ENCODE measurements around the gene INVS. TPM values are rescaled to one million over a fixed set of nuclear protein-coding genes. Genes with fewer than 3 reads are reported as not detected.
"Not testable (repeated sequence)": the region's sequence is repeated elsewhere in the genome, so short reads cannot be mapped to it uniquely, and the experiment has no call there.

Gene INVS
- total and polyA plus RNA-seq, 2 of the 4 experiments (the other 2 are of a cell fraction): 9.2 to 33.5 TPM

DNA sequence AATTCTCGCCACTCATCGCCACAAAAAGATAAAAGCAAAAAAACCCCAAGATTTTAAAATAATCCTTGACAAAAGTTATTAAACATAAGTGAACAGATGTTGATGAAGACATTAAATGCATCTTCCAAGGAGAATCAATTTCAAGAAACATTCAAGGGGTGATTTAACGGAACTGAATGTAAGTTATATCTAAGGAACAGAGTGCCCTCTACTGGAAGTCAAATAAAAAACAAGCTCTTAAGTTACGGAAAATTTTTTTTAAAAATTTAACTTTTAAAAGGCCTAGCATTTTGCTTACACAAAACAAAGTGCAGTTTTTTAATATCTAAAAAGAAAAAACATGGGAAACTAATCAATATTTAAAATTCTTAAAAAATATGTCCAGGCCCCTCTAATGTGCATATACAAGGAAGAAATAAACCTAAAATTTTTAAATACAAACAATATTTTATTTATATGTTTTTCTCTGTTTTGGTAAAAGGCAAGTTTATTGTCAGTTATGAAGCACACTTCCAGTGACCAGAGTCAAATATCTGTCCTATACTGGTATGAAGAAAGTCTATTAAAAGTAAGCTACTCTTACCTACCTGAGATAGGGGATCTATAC is 225.7 kb downstream of the INVS start:
- no peak overlapping the region for H3K4me2 ChIP-seq (ENCODE audit: low read depth, low read length)
- no peak overlapping the region for H4K5ac ChIP-seq (ENCODE audit: low read depth, low read length)
- no peak overlapping the region for H2BK15ac ChIP-seq (ENCODE audit: low read depth, low read length)
- H3K27ac ChIP-seq (ENCODE audit: insufficient read depth, low read length): no peak overlapping the region
- H3K27me3 ChIP-seq (ENCODE audit: control insufficient read depth, insufficient read depth, low read length): no peaks in the 10 kb centered on the region
- no peak overlapping the region; the same call in 1 of the 2 replicates for H3K56ac ChIP-seq (ENCODE audit: extremely low read depth, insufficient read depth, low read length)
- H2BK5ac ChIP-seq (ENCODE audit: low read depth, low read length, poor library complexity, severe bottlenecking): no peak overlapping the region
- no peak overlapping the region for H3K4me3 ChIP-seq (ENCODE audit: insufficient read depth, low read depth, low read length)
- dilution Hi-C loops (cut with HindIII; ENCODE audit: low sequenced_read_pairs, unreplicated experiment): no loop called here
- H2AK9ac ChIP-seq (replicated peaks; ENCODE audit: low read depth, low read length, poor library complexity): no peak overlapping the region
- ChIA-PET POLR2A (ENCODE audit: unreplicated experiment) (no interaction called here), CTCF (interaction anchor here (0.6 to 1.5 kb wide), 8 partner anchors 8 to 166 kb away, joined by 3 to 17 read pairs (median 5); no protein-coding TSS in a partner anchor)
- peak; percentile 74 for DNase-seq
- WGBS, 2 experiments (ENCODE audit: extremely low coverage in 2 of 2, insufficient read length in 1 of 2): no CpG with 5 or more reads among the region's 4 CpGs
- H4K8ac ChIP-seq (ENCODE audit: low read depth in 2 of 2, low read length in 2 of 2): no peak overlapping the region
- peaks cover 1% of the 10 kb centered on the region; the same call in 1 of the 2 replicates for H3K4me1 ChIP-seq (ENCODE audit: control insufficient read depth, insufficient read depth, low read length)
- no peaks in the 10 kb centered on the region for H4K20me1 ChIP-seq (ENCODE audit: insufficient read depth, low read length)
- H3K79me1 ChIP-seq (ENCODE audit: low read depth in 1 of 2, low read length in 2 of 2): peaks cover 0 to 9% of the 10 kb centered on the region in 2 experiments; a peak in 2 of 4 replicates
- no peak overlapping the region for H3K18ac ChIP-seq (ENCODE audit: low read depth, low read length)
- ATAC-seq (ENCODE audit: low read depth): peak; percentile 54; the same call in 1 of the 2 replicates
- H3K4ac ChIP-seq (ENCODE audit: low read depth, low read length): no peak overlapping the region
- H4K91ac ChIP-seq (ENCODE audit: insufficient read depth, low read depth, low read length): no peak overlapping the region
- in situ Hi-C loops (cut with MboI; ENCODE audit: low sequenced_read_pairs): loop anchor here (10.0 kb wide), 1 partner anchor 1140 kb away; no protein-coding TSS in a partner anchor
- no peak overlapping the region for H2BK120ac ChIP-seq (ENCODE audit: low read depth, low read length)
- TF ChIP-seq CTCF (conservative IDR thresholded peaks at IDR 0.05; ENCODE audit: low read depth, low read length): peak; percentile 61
- TF ChIP-seq SMC3 (IDR thresholded peaks at IDR 0.05; ENCODE audit: low read depth, low read length): peak; percentile 48; the same call in 1 of the 2 replicates
- TF ChIP-seq RAD21 (IDR thresholded peaks at IDR 0.05; ENCODE audit: low read length): peak; percentile 50
- no peak for TF ChIP-seq MAFK (IDR thresholded peaks at IDR 0.05; ENCODE audit: low read depth, low read length)
- BruUV-seq (replicated peaks): no TSS peak
- no peak overlapping the region for H2AK5ac ChIP-seq (ENCODE audit: low read depth, low read length)
- peaks cover 17% of the 10 kb centered on the region for H3K36me3 ChIP-seq (ENCODE audit: control insufficient read depth, insufficient read depth, low read length)
- no peaks in the 10 kb centered on the region for H3K9me1 ChIP-seq (ENCODE audit: insufficient read depth, low read length)
- H3K9me3 ChIP-seq (ENCODE audit: control insufficient read depth, insufficient read depth, low read length): no peaks in the 10 kb centered on the region
- no peak overlapping the region for H3K14ac ChIP-seq (replicated peaks; ENCODE audit: low read depth, low read length)
- no peak overlapping the region for H2AFZ ChIP-seq (replicated peaks; ENCODE audit: low read length, poor library complexity)
- H2BK20ac ChIP-seq (ENCODE audit: low read depth, low read length): no peak overlapping the region
- no peak overlapping the region for H3K9ac ChIP-seq (ENCODE audit: low read depth, low read length)
- intact Hi-C loops (cut with micrococcal nuclease): loop anchor here (5.0 to 10.0 kb wide), 8 partner anchors 102 to 1162 kb away; partner anchors contain the start of genes ERP44, INVS, MSANTD3 and NR4A3
- H3K23ac ChIP-seq (ENCODE audit: low read depth, low read length): no peak overlapping the region

- intact Hi-C loops (cut with micrococcal nuclease); H4K20me1 ChIP-seq (ENCODE audit: insufficient read depth, low read length); H3K23ac ChIP-seq (ENCODE audit: low read depth, low read length); H3K36me3 ChIP-seq (ENCODE audit: control insufficient read depth, insufficient read depth, low read length); H3K14ac ChIP-seq (replicated peaks; ENCODE audit: low read depth, low read length); in situ Hi-C loops (cut with MboI; ENCODE audit: low sequenced_read_pairs); H3K9me3 ChIP-seq (ENCODE audit: control insufficient read depth, insufficient read depth, low read length); H2BK120ac ChIP-seq (ENCODE audit: low read depth, low read length); H4K91ac ChIP-seq (ENCODE audit: insufficient read depth, low read depth, low read length); H3K56ac ChIP-seq (ENCODE audit: extremely low read depth, insufficient read depth, low read length); H3K18ac ChIP-seq (ENCODE audit: low read depth, low read length); dilution Hi-C loops (cut with HindIII; ENCODE audit: low sequenced_read_pairs, unreplicated experiment); H3K27me3 ChIP-seq (ENCODE audit: control insufficient read depth, insufficient read depth, low read length); H3K9me1 ChIP-seq (ENCODE audit: insufficient read depth, low read length); DNase-seq; H3K4me3 ChIP-seq (ENCODE audit: insufficient read depth, low read depth, low read length); H4K8ac ChIP-seq (ENCODE audit: low read depth in 2 of 2, low read length in 2 of 2); H2BK5ac ChIP-seq (ENCODE audit: low read depth, low read length, poor library complexity, severe bottlenecking); ATAC-seq (ENCODE audit: low read depth); H3K27ac ChIP-seq (ENCODE audit: insufficient read depth, low read length); BruUV-seq (replicated peaks); H4K5ac ChIP-seq (ENCODE audit: low read depth, low read length); H3K4me1 ChIP-seq (ENCODE audit: control insufficient read depth, insufficient read depth, low read length); H2AFZ ChIP-seq (replicated peaks; ENCODE audit: low read length, poor library complexity); H2BK15ac ChIP-seq (ENCODE audit: low read depth, low read length); H3K9ac ChIP-seq (ENCODE audit: low read depth, low read length); H2BK20ac ChIP-seq (ENCODE audit: low read depth, low read length); H3K4ac ChIP-seq (ENCODE audit: low read depth, low read length); H2AK9ac ChIP-seq (replicated peaks; ENCODE audit: low read depth, low read length, poor library complexity); POLR2A ChIA-PET (ENCODE audit: unreplicated experiment); H3K4me2 ChIP-seq (ENCODE audit: low read depth, low read length); H2AK5ac ChIP-seq (ENCODE audit: low read depth, low read length): not testable (repeated sequence)
- WGBS, 2 experiments (ENCODE audit: extremely low coverage in 2 of 2, insufficient read length in 1 of 2): no CpG with 5 or more reads among the region's 5 CpGs
- H3K79me1 ChIP-seq (ENCODE audit: low read depth in 1 of 2, low read length in 2 of 2): peaks cover 14 to 54% of the 10 kb centered on the region in 2 experiments; a peak in 3 of 4 replicates
- CTCF ChIA-PET: interaction anchor here (1.9 kb wide), 1 partner anchor 14 kb away, joined by 7 read pairs; no protein-coding TSS in a partner anchor
Measured at GRCh38 chr9:100338736-100339135, 239.7 kb downstream of the INVS start.
